ENCODE measurements around the gene SSX2B.
"Not testable (repeated sequence)": the region's sequence is repeated elsewhere in the genome, so short reads cannot be mapped to it uniquely, and the experiment has no call there.

- TF ChIP-seq EZH2 (IDR thresholded peaks at IDR 0.05; ENCODE audit: borderline replicate concordance, insufficient read depth, low read depth, low read length, poor library complexity, severe bottlenecking); CTCF (IDR thresholded peaks at IDR 0.05): not testable (repeated sequence)
These were observed at the start of gene SSX2B for GRCh38 chrX:52750952-52751351.

Data from B cell (primary cell).